Kidney epithelial cell (primary cell): Measurements from ENCODE around the gene LMX1A. TPM values are rescaled to one million over a fixed set of nuclear protein-coding genes. Genes with fewer than 3 reads are reported as not detected.

Experiments
- DNase-seq: peaks from one replicate; pipeline ENCODE4 v3.0.0-alpha.2; 2010; ENCODE audit warnings: low read depth
- H3K27me3 ChIP-seq: 2 replicates; pipeline ENCODE4 v1.6.0; 2011; ENCODE audit warnings: low read length; ENCODE audit not compliant: control insufficient read depth, insufficient read depth
- H3K36me3 ChIP-seq: 2 replicates; pipeline ENCODE4 v1.5.1; 2011; ENCODE audit warnings: low read length; ENCODE audit not compliant: control insufficient read depth, insufficient read depth
- H3K4me3 ChIP-seq: 2 replicates; pipeline ENCODE4 v1.5.1; 2011; ENCODE audit warnings: low read depth, mild to moderate bottlenecking, control low read depth, low read length
- total RNA-seq: library from RNA; depleted of rRNA; stranded (reverse); fragments of >200 nt; gene quantifications from 2 replicates; pipeline ENCODE4 v1.2.3, GENCODE V29; 2015
- TF ChIP-seq, protein P1 (sequence below): IDR thresholded peaks from 2 replicates; pipeline ENCODE4 v1.5.1; 2011; ENCODE audit warnings: mild to moderate bottlenecking, moderate library complexity, low read length, control low read depth, inconsistent platforms; ENCODE audit not compliant: insufficient read depth, poor library complexity, severe bottlenecking

LMX1A gene
- total RNA-seq, 1 donor from 2014 or later, result not detected

DNA sequence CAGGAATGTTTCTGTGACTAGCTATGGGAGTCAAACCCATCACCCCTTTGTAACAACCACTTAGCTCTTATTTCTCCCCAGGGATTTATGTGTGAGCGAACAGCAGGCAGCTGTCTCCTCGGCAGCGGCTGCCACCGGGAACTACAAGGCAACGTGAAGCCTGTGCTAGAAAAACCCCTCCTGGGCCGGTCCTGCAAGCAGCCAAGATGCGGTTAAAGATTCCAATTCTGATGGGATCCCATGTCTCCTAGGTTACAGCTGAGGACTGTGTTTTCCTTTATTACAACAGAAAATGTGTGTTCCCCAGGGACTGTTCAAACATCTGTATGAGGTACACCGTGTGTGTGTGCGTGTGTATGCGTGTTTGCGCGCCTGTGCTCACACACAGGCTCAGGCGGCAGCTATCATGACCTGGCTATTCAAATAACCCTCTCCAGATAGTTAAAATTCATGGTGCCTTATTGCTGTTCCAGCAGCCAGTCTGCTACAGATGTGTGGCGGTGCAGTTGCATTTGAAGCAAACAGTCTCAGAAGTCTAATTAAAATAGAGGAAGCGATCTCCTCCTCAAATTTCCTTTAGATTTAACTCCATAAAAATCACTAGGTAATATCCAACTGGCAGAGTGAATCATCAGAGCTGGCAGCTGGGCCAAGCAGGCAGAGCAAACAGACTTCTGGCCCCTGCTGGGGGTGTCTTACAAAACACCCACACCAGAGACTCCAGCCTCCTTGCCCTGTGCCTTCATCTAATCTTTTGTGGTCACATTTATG, 68.0 kb downstream of the LMX1A start:
- DNase-seq, result no peak
- H3K36me3 ChIP-seq, result no peaks in the 10 kb centered on the region
- no peak overlapping the region for H3K4me3 ChIP-seq
- peaks cover 4% of the 10 kb centered on the region for H3K27me3 ChIP-seq
- TF ChIP-seq, protein P1, sequence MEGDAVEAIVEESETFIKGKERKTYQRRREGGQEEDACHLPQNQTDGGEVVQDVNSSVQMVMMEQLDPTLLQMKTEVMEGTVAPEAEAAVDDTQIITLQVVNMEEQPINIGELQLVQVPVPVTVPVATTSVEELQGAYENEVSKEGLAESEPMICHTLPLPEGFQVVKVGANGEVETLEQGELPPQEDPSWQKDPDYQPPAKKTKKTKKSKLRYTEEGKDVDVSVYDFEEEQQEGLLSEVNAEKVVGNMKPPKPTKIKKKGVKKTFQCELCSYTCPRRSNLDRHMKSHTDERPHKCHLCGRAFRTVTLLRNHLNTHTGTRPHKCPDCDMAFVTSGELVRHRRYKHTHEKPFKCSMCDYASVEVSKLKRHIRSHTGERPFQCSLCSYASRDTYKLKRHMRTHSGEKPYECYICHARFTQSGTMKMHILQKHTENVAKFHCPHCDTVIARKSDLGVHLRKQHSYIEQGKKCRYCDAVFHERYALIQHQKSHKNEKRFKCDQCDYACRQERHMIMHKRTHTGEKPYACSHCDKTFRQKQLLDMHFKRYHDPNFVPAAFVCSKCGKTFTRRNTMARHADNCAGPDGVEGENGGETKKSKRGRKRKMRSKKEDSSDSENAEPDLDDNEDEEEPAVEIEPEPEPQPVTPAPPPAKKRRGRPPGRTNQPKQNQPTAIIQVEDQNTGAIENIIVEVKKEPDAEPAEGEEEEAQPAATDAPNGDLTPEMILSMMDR, result no peak

DNA sequence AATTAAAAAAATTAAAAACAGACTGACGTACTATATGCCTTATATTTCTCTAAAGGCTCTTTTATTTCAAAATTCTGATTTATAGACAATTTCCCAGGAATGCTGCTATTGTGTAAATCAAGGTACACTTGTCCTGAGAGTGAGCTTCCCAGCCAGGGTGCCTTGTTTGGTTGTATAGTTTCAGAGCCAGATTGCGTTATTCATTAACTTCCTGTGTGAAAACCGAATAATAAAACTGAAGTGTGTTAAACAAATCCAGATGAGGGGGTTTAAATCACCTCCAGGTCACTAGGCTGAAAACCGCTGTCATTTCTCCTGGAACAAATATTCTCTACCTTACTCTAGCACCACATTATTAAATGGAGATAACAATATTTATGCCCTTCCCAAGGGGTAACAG, 68.7 kb downstream of the LMX1A start:
- TF ChIP-seq, protein P1, result no peak
- H3K36me3 ChIP-seq, result no peaks in the 10 kb centered on the region
- H3K4me3 ChIP-seq, result no peak overlapping the region
- H3K27me3 ChIP-seq, result peaks cover 4% of the 10 kb centered on the region
- no peak for DNase-seq

DNA sequence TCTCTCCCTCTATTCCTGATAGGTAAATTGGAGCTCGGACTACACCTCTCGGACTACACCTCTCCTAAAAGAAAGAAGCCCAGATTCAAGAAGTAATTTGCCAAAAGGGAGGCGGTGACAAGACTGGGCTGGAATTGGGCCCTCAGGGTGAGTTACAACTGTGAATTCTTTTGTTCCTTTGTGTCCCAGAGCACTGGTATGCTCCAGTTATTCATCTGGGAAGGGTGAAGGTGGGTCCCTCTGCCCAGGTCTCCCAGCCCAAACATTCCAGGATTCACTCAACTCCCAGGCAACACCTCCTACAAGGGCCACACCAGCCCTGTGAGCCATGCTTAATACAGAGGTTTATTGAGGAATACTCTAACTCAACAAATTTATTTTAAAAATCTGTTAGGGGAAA, 69.2 kb downstream of the LMX1A start:
- TF ChIP-seq, protein P1, result no peak
- Histone ChIP-seq H3K27me3 (peaks cover 4% of the 10 kb centered on the region), H3K4me3 (no peak overlapping the region), H3K36me3 (no peaks in the 10 kb centered on the region)
- no peak for DNase-seq

DNA sequence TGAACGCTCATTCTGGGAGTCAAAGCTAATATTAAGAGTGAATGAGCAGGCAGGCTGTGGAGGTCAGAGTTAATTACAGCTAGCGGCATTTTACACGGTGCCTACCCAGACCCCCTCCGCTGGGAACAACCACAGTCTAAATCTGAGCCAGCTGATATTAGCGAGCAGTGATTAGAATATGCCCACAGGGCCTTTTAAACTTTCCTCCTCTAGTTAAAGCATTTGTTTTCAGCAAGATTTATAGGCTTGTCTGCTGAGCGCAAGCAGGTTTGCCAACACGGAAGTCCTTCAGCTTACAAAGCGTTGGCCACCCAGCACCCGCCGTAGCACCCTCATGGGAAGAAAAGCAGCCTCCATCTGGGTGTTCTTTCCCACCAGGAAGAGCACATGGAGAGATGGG, 72.1 kb downstream of the LMX1A start:
- H3K4me3 ChIP-seq, result no peak overlapping the region
- no peaks in the 10 kb centered on the region for H3K36me3 ChIP-seq
- no peak for DNase-seq
- peaks cover 4% of the 10 kb centered on the region for H3K27me3 ChIP-seq
- TF ChIP-seq, protein P1, result no peak

DNA sequence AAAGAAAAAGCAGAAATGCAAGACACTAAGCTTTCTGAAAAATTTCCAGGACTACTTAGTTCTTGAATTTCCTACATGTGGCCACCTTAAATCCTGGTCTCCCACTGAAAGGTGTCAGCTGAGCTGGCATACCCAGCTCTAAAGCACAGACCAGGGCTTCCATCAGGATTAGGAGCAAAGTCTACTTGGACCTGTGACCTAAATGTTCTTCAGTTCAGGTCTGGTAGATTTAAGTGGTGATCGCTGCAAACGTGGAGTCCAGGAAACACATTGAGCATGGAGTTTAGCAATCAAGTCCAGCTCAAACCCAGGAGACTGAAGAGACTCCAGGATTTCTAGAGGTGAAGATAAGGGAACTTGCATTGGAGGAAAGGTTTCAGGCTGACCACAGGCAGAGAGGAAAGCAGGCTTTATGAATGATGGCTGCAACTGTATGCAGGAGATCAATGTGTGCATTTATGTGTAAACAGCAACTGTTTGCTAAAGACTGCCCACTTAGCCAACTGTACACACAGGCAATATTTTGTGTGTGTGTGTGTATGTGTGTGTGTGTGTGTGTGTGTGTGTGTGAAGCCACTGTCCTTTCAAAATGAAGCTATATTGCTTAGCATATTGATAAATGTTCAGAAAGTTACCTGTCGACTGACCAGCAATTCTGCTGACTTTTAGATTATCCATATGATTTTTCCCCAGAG, 75.2 kb downstream of the LMX1A start:
- TF ChIP-seq, protein P1, result no peak
- DNase-seq, result no peak
- peaks cover 2% of the 10 kb centered on the region for H3K27me3 ChIP-seq

More for the DNA sequence above, 75.2 kb downstream of the LMX1A start:
- no peaks in the 10 kb centered on the region for H3K36me3 ChIP-seq
- no peak overlapping the region for H3K4me3 ChIP-seq
